Body of pancreas (tissue), 4 donors: ENCODE measurements around the gene TTC24.

Experiments
- CTCF ChIP-seq, 7 experiments: fragments of 450-650 bp in 4 of 7; fragments of 200-600 bp in 3 of 7; sonication (generic) in 3 of 7; IDR thresholded peaks; one replicate each; pipeline ENCODE4 v1.5.1; 2016 to 2019; ENCODE audit warnings: antibody characterized with exemption in 7 of 7
- POLR2A ChIP-seq, 3 donors: fragments of 450-650 bp; IDR thresholded peaks; one replicate each; pipeline ENCODE4 v1.6.1; 2016; ENCODE audit warnings: antibody characterized with exemption in 3 of 3, mild to moderate bottlenecking in 2 of 3

- no peak for TF ChIP-seq CTCF (IDR thresholded peaks at IDR 0.05)
- no peak for TF ChIP-seq POLR2A (IDR thresholded peaks at IDR 0.05)
These were observed 52.8 kb downstream of the TTC24 start for GRCh38 chr1:156632355-156632754.
